ENCODE results near the gene ARHGDIA.

DNA sequence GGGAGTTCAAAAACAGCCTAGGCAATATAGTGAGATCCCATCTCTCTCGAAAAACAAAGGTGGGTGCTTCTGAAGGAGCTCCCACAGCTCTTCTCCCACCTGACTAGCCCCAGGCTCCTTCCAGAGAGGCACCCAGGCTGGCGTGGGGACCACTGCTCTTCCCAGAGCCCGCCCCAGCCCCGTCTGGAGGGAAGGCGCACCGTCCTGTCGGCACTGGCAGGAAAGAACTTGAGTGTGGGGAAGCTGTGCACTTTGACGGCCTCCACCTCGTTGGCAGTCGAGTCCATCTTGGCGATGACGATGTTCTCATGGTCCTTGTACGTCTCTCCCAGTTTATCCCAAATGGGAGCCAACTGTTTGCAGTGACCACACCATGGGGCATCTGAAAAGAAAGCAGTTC is 25.8 kb downstream of the ARHGDIA start:
- TF ChIP-seq SUZ12 (IDR thresholded peaks at IDR 0.05; ENCODE audit: extremely low read depth, insufficient read depth, insufficient read length) (no peak), ZNF274 (IDR thresholded peaks at IDR 0.05; ENCODE audit: low read depth, low read length) (no peak), YY1 (IDR thresholded peaks at IDR 0.05; ENCODE audit: insufficient read depth, insufficient read length) (no peak)
